ENCODE measurements around the gene DACT1.

DNA sequence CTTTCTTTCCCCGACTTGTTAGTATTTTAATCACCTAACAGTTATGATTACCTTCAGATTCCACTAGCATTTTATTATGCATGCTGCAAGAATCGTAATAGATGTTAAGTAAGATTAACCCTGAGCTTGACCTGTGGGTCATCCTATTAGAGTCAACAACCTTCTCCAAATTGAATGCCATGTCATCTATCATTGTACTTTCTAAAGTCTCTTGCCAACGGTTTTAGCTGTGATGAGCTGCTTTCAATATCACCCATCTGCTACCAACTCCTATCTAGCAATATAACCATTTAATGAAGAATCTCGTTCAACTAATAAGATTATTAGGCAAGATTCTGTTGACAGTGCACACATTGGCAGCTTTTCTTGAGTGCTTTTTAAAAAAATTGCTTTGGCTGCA is 33.7 kb downstream of the DACT1 start:
- TF ChIP-seq, protein P1, sequence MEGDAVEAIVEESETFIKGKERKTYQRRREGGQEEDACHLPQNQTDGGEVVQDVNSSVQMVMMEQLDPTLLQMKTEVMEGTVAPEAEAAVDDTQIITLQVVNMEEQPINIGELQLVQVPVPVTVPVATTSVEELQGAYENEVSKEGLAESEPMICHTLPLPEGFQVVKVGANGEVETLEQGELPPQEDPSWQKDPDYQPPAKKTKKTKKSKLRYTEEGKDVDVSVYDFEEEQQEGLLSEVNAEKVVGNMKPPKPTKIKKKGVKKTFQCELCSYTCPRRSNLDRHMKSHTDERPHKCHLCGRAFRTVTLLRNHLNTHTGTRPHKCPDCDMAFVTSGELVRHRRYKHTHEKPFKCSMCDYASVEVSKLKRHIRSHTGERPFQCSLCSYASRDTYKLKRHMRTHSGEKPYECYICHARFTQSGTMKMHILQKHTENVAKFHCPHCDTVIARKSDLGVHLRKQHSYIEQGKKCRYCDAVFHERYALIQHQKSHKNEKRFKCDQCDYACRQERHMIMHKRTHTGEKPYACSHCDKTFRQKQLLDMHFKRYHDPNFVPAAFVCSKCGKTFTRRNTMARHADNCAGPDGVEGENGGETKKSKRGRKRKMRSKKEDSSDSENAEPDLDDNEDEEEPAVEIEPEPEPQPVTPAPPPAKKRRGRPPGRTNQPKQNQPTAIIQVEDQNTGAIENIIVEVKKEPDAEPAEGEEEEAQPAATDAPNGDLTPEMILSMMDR (conservative IDR thresholded peaks at IDR 0.05 in 1 of 2, IDR thresholded peaks at IDR 0.05 in 1 of 2; ENCODE audit: extremely low read depth in 1 of 2, insufficient read depth in 1 of 2, low read depth in 1 of 2, low read length in 2 of 2), result no peak
- no peak for TF ChIP-seq EZH2 (IDR thresholded peaks at IDR 0.05; ENCODE audit: borderline replicate concordance, low read length)

Measured in mammary epithelial cell (primary cell).